C4-2B (cell line): ENCODE measurements around the gene ANTXR2.

Source experiments
- H3K27ac ChIP-seq: fragments of 450-650 bp; 2 replicates; pipeline ENCODE4 v1.5.1; 2017
- CTCF ChIP-seq: fragments of 450-650 bp; conservative IDR thresholded peaks from 2 replicates; pipeline ENCODE4 v1.5.1; 2017; ENCODE audit warnings: mild to moderate bottlenecking
- ZFX ChIP-seq: fragments of 450-650 bp; IDR thresholded peaks from 2 replicates; pipeline ENCODE4 v1.6.1; 2017

Gene ANTXR2

GRCh38 chr4:79865201-79865597 is 207.8 kb downstream of the ANTXR2 start:
- TF ChIP-seq ZFX (no peak), CTCF (no peak)
- H3K27ac ChIP-seq, result no peak overlapping the region

GRCh38 chr4:79864500-79865200 is 208.4 kb downstream of the ANTXR2 start:
- no peak overlapping the region for H3K27ac ChIP-seq
- no peak for TF ChIP-seq ZFX
- TF ChIP-seq CTCF, result no peak

GRCh38 chr4:79863333-79863732 is 209.7 kb downstream of the ANTXR2 start:
- TF ChIP-seq CTCF (no peak), ZFX (no peak)
- H3K27ac ChIP-seq, result no peak overlapping the region

GRCh38 chr4:79862821-79863220 is 210.2 kb downstream of the ANTXR2 start:
- TF ChIP-seq ZFX (no peak), CTCF (no peak)
- no peak overlapping the region for H3K27ac ChIP-seq

GRCh38 chr4:79857811-79858210 is 215.2 kb downstream of the ANTXR2 start:
- H3K27ac ChIP-seq, result no peak overlapping the region
- TF ChIP-seq CTCF, result no peak
- no peak for TF ChIP-seq ZFX

GRCh38 chr4:79856196-79856595 is 216.8 kb downstream of the ANTXR2 start:
- TF ChIP-seq CTCF (no peak), ZFX (no peak)
- H3K27ac ChIP-seq, result no peak overlapping the region

GRCh38 chr4:79854856-79855502 is 218.1 kb downstream of the ANTXR2 start:
- TF ChIP-seq CTCF, result no peak
- TF ChIP-seq ZFX, result no peak
- H3K27ac ChIP-seq, result no peak overlapping the region
